Spleen (tissue), 11 donors: ENCODE results near the gene CAV1. TPM values are rescaled to one million over a fixed set of nuclear protein-coding genes. Genes with fewer than 3 reads are reported as not detected.

ENCODE experiments used
- DNase-seq: peaks from one replicate; pipeline ENCODE4 v3.0.0-alpha.2; 2020
- H3K27ac ChIP-seq, 8 donors: fragments of 200-600 bp; sonication (generic) in 7 of 8; 1 replicate in 4 of 8; 2 replicates in 4 of 8; pipeline versions ENCODE4 v1.5.0 to v1.8.0; 2016 to 2021; ENCODE audit warnings: inconsistent platforms in 4 of 8, mild to moderate bottlenecking in 4 of 8, moderate library complexity in 1 of 8
- H3K27me3 ChIP-seq, 7 donors: fragments of 200-600 bp; sonication (generic) in 6 of 7; replicated peaks in 1 of 7; 1 replicate in 4 of 7; 2 replicates in 3 of 7; pipeline versions ENCODE4 v1.5.0 to v1.8.0; 2016 to 2021; ENCODE audit warnings: inconsistent platforms in 3 of 7, mild to moderate bottlenecking in 1 of 7
- H3K36me3 ChIP-seq, 6 donors: fragments of 200-600 bp; sonication (generic) in 5 of 6; 1 replicate in 4 of 6; 2 replicates in 2 of 6; pipeline versions ENCODE4 v1.5.0 to v1.8.0; 2016 to 2021; ENCODE audit warnings: inconsistent platforms in 2 of 6
- H3K4me1 ChIP-seq, 6 donors: fragments of 200-600 bp; sonication (generic) in 5 of 6; 1 replicate in 3 of 6; 2 replicates in 3 of 6; pipeline versions ENCODE4 v1.5.0 to v1.8.0; 2016 to 2021; ENCODE audit warnings: inconsistent platforms in 3 of 6
- H3K4me3 ChIP-seq, 8 donors: fragments of 200-600 bp; sonication (generic) in 7 of 8; 1 replicate in 4 of 8; 2 replicates in 4 of 8; pipeline versions ENCODE4 v1.5.0 to v1.8.0; 2016 to 2021; ENCODE audit warnings: inconsistent platforms in 4 of 8, mild to moderate bottlenecking in 4 of 8, moderate library complexity in 2 of 8
- H3K9me3 ChIP-seq, 8 donors: fragments of 200-600 bp; sonication (generic) in 7 of 8; 1 replicate in 4 of 8; 2 replicates in 4 of 8; pipeline versions ENCODE4 v1.5.0 to v1.8.0; 2016 to 2021; ENCODE audit warnings: inconsistent platforms in 4 of 8
- POLR2A ChIP-seq, 3 donors: fragments of 450-650 bp; IDR thresholded peaks; one replicate each; pipeline ENCODE4 v1.5.1; 2017; ENCODE audit warnings: antibody characterized with exemption in 3 of 3, mild to moderate bottlenecking in 1 of 3
- POLR2AphosphoS5 ChIP-seq, 3 donors: sonication (generic); formaldehyde crosslinking; IDR thresholded peaks; one replicate each; pipeline ENCODE4 v1.5.1; 2017; ENCODE audit warnings: antibody characterized with exemption in 3 of 3
- WGBS, 5 donors: extraction: QIAGEN DNeasy Blood & Tissue Kit in 3 of 5; methylation state at CpG; one replicate each; pipeline versions ENCODE4 v1.1.5 to v1.1.7; 2013 to 2018; 5-methylcytosine and 5-hydroxymethylcytosine counted together
- intact Hi-C: fragments of 100-400 bp; cut with DNase I; formaldehyde crosslinking; loops from one replicate; pipeline ENCODE4 v1.15.0; 2023; ENCODE audit warnings: low total_unique reads
- polyA plus RNA-seq, 3 donors: library from polyadenylated mRNA; stranded (reverse); fragments of 200-250 nt; gene quantifications; one replicate each; pipeline ENCODE4 v1.2.1, GENCODE V29; 2013
- total RNA-seq, 7 donors: library from RNA; depleted of rRNA in 3 of 7; stranded (reverse); fragments of >200 nt in 3 of 7; fragmentation: NEBNext Ultra II Directional in 4 of 7; extraction: Animal tissue kit (Norgen Biotek cat#: 25700) in 4 of 7; gene quantifications; one replicate each; pipeline versions ENCODE4 v1.1.0 to v1.2.1, GENCODE V29; 2016 to 2021
- TF ChIP-seq, protein P1 (sequence below), 11 experiments: fragments of 200-600 bp in 7 of 11; fragments of 450-650 bp in 4 of 11; sonication (generic) in 4 of 11; IDR thresholded peaks in 8 of 11; conservative IDR thresholded peaks in 3 of 11; 1 replicate in 7 of 11; 2 replicates in 4 of 11; pipeline versions ENCODE4 v1.4.0 to v1.8.0; 2016 to 2021; ENCODE audit warnings: antibody characterized with exemption in 11 of 11, inconsistent platforms in 4 of 11, mild to moderate bottlenecking in 1 of 11
- donor health status: healthy with polysubstance abuse.
- donor health status: DM: no; HTN: no; CAD: no; lungs with moderate emphysema.
- donor health status: DM: no; HTN: no; CAD: no.
- donor health status: Bipolar disorder and iron deficiency.
- donor health status: healthy.
- donor health status: DM: no; HTN: no; CAD: no.
- donor health status: DM: yes; HTN: yes; CAD: no.

The CAV1 gene
- total and polyA plus RNA-seq, 10 donors = 26.8 to 404 (median 183) TPM

DNA sequence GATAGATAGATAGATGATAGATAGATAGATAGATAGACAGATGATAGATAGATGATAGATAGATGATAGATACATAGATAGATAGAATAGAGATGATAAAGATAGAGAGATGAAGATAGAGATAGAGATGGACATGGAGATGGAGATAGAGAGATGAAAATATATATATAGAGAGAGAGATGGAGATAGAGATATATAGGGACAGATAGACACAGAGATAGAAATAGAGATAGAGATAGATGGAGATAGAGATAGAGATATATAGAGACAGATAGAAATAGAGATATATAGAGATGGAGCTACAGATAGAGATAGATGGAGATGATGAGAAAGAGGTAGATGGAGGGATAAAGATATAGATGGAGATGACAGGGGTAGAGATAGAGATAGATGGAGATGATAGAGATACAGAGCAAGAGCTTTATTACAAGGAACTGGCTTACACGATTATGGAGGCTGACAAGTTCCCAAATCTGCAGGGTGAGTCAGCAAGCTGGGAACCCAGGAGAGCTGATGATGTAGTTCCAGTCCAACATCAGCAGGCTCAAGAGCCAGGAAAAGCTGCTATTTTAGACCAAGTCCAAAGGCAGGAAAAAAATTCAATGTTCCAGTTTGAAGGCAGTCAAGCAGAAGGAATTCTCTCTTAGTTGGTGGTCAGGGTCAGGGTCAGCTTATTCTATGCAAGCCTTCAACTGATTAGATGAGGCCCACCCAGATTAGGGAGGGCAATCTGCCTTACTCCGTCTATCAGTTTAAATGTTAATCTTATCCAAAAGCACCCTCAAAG lies 37.1 kb downstream of the CAV1 start:
- WGBS, 5 donors = 68 to 84% (median 71%) methylated on average over 2 of the region's 2 CpGs
- DNase-seq = no peak
- TF ChIP-seq, protein P1, sequence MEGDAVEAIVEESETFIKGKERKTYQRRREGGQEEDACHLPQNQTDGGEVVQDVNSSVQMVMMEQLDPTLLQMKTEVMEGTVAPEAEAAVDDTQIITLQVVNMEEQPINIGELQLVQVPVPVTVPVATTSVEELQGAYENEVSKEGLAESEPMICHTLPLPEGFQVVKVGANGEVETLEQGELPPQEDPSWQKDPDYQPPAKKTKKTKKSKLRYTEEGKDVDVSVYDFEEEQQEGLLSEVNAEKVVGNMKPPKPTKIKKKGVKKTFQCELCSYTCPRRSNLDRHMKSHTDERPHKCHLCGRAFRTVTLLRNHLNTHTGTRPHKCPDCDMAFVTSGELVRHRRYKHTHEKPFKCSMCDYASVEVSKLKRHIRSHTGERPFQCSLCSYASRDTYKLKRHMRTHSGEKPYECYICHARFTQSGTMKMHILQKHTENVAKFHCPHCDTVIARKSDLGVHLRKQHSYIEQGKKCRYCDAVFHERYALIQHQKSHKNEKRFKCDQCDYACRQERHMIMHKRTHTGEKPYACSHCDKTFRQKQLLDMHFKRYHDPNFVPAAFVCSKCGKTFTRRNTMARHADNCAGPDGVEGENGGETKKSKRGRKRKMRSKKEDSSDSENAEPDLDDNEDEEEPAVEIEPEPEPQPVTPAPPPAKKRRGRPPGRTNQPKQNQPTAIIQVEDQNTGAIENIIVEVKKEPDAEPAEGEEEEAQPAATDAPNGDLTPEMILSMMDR (IDR thresholded peaks at IDR 0.05 in 8 of 11, conservative IDR thresholded peaks at IDR 0.05 in 3 of 11) = no peak
- TF ChIP-seq POLR2A (IDR thresholded peaks at IDR 0.05) (no peak), POLR2AphosphoS5 (IDR thresholded peaks at IDR 0.05) (no peak)
- H3K27ac ChIP-seq = no peak overlapping the region
- no peaks in the 10 kb centered on the region for H3K4me1 ChIP-seq
- H3K36me3 ChIP-seq = peaks cover 0 to 19% (median 0%) of the 10 kb centered on the region in 6 donors
- no peak overlapping the region for H3K4me3 ChIP-seq
- no peaks in the 10 kb centered on the region for H3K9me3 ChIP-seq
- H3K27me3 ChIP-seq = peaks cover 0 to 9% (median 0%) of the 10 kb centered on the region in 7 donors
- intact Hi-C loops = no loop called here

DNA sequence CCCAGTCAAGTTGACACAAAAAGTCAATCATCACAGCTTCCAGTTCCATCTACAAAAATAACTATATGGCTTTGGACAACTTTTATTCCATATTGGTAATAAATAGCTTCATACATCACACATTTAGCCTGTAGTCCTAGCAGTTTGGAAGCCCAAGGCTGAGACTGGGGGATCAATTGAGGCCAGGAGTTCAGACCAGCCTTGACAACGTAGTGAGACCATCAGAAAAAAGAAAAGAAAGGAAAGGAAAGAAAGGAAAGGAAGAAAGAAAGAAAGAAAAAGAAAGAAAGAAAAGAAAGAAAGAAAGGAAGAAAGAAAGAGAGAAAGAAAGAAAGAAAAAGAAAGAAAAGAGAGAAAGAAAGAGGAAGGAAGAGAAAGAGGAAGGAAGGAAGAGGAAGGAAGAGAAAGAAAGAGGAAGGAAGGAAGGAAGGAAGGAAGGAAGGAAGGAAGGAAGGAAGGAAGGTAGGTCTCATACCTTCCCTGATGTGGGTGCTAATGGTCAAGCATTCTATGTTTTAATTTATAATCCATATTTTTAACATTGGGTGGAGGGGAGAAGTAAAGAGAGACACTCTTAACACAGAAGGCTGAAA lies 37.8 kb downstream of the CAV1 start:
- Histone ChIP-seq H3K9me3 (no peaks in the 10 kb centered on the region), H3K27ac (no peak overlapping the region), H3K27me3 (peaks cover 0 to 9% (median 0%) of the 10 kb centered on the region in 7 donors), H3K4me1 (no peaks in the 10 kb centered on the region), H3K4me3 (no peak overlapping the region), H3K36me3 (peaks cover 0 to 19% (median 0%) of the 10 kb centered on the region in 6 donors)
- WGBS, 5 donors = 69 to 84% (median 83%) methylated on average over 1 of the region's 1 CpG
- TF ChIP-seq POLR2AphosphoS5 (IDR thresholded peaks at IDR 0.05) (no peak), POLR2A (IDR thresholded peaks at IDR 0.05) (no peak)
- TF ChIP-seq, protein P1 (IDR thresholded peaks at IDR 0.05 in 8 of 11, conservative IDR thresholded peaks at IDR 0.05 in 3 of 11) = no peak
- DNase-seq = no peak
- intact Hi-C loops = no loop called here

DNA sequence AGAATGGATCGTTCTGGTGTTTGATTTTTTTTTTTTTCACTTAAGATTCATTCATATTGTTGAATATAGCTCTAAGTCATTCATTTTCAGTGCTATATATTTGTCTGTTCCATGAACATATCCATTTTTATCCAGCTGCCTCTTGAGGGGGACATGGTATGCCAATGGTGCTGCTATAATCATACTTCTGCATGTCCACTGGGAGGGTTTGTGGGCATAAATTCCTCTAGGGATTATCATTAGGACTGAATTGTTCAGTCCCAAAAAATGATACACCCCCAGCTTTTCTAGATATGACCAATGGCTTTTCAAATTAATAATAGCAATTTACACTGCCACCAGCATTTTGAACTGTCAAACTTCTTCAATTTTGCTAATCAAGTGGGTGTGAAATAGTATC lies 41.1 kb downstream of the CAV1 start:
- Histone ChIP-seq H3K4me1 (no peaks in the 10 kb centered on the region), H3K27ac (no peak overlapping the region), H3K27me3 (peaks cover 0 to 5% (median 0%) of the 10 kb centered on the region in 7 donors), H3K36me3 (no peaks in the 10 kb centered on the region), H3K4me3 (no peak overlapping the region), H3K9me3 (no peaks in the 10 kb centered on the region)
- no peak for DNase-seq
- TF ChIP-seq POLR2A (IDR thresholded peaks at IDR 0.05) (no peak), POLR2AphosphoS5 (IDR thresholded peaks at IDR 0.05) (no peak)
- TF ChIP-seq, protein P1 (IDR thresholded peaks at IDR 0.05 in 8 of 11, conservative IDR thresholded peaks at IDR 0.05 in 3 of 11) = no peak
- intact Hi-C loops = no loop called here
- WGBS, 5 donors = 88 to 100% (median 91%) methylated on average over 1 of the region's 1 CpG

DNA sequence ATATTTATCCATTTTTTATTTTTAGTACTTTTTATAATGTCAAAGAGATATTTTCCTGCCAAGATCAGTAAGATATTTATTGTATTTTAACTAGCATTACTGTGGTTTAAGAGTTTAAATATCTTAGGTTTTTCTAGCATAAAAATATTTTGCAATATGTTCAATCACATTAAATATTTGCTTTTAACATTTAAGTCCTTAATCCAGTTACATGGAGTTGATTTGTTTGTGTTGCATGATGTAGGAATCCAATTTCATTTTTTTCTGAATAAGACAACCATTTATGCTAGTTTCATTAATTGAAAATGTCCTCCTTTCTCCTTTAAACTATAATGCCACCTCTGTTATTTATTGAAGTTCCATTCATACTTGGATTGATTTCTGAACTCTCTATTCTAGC lies 41.8 kb downstream of the CAV1 start:
- H3K36me3 ChIP-seq = no peaks in the 10 kb centered on the region
- peaks cover 0 to 5% (median 0%) of the 10 kb centered on the region in 7 donors for H3K27me3 ChIP-seq
- TF ChIP-seq POLR2A (IDR thresholded peaks at IDR 0.05) (no peak), POLR2AphosphoS5 (IDR thresholded peaks at IDR 0.05) (no peak)
- TF ChIP-seq, protein P1 (IDR thresholded peaks at IDR 0.05 in 8 of 11, conservative IDR thresholded peaks at IDR 0.05 in 3 of 11) = no peak
- H3K9me3 ChIP-seq = no peaks in the 10 kb centered on the region
- no peak overlapping the region for H3K4me3 ChIP-seq
- no peaks in the 10 kb centered on the region for H3K4me1 ChIP-seq
- intact Hi-C loops = no loop called here
- DNase-seq = no peak
- no peak overlapping the region for H3K27ac ChIP-seq
